Myocyte (in vitro differentiated cells): ENCODE measurements around the gene LGALS9B. TPM values are rescaled to one million over a fixed set of nuclear protein-coding genes. Genes with fewer than 3 reads are reported as not detected.
"Not testable (repeated sequence)": the region's sequence is repeated elsewhere in the genome, so short reads cannot be mapped to it uniquely, and the experiment has no call there.

Experiments
- DNase-seq: peaks from one replicate; pipeline ENCODE4 v3.0.0-alpha.2; 2012; ENCODE audit warnings: low read depth
- polyA plus RNA-seq: library from polyadenylated mRNA; unstranded; fragments of >200 nt; gene quantifications from one replicate; pipeline ENCODE4 v1.2.1, GENCODE V29; 2012; ENCODE audit warnings: missing spikeins
- total RNA-seq: library from RNA; depleted of rRNA; stranded (reverse); fragments of >200 nt; gene quantifications from 2 replicates; pipeline ENCODE4 v1.2.3, GENCODE V29; 2014

The LGALS9B gene
- not detected in 2 replicates for total RNA-seq
- not detected for polyA plus RNA-seq

DNA sequence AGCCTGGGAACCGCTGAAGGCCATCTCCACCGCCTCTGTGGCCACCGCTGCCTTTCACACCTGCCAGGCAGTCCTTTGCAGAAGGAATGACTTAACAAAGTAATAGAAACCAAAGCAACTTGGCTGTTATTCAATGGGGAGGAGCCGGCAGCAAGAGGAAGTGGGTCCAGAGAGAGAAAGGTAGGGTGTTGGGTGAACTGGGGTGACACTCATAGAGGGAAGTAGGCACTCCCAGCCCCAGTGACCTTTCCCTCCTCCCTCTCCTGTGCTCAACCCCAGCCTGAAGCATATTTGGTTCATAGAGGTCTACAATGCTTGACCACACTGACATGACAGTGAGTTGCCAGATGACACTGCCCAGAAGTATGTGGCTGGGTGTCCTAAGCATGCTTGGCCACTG lies at the start of gene LGALS9B:
Gene LGALS9B (minus strand): TSS at position 93 of the 400 bp plus-strand sequence. CDS start 69 bp downstream, at position 24.
- not testable (repeated sequence) for DNase-seq

DNA sequence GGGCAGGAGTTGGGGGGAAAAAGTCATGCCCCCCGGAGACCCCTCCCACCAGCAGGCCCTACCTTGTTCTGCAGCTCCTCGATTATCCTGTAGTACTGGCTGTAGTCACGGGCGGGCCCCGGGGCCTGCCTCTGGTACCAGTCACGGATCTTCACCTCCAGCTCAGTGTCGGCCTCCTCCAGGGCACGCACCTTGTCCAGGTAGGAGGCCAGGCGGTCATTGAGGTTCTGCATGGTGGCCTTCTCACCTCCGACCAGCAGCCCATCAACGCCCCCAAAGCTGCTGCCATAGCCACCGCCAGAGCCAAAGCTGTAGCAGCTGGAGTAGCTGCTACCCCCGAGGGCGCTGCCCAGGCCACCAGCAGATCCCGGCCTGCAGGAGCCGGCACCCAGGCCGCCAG lies 49.6 kb upstream of the LGALS9B start:
- not testable (repeated sequence) for DNase-seq

DNA sequence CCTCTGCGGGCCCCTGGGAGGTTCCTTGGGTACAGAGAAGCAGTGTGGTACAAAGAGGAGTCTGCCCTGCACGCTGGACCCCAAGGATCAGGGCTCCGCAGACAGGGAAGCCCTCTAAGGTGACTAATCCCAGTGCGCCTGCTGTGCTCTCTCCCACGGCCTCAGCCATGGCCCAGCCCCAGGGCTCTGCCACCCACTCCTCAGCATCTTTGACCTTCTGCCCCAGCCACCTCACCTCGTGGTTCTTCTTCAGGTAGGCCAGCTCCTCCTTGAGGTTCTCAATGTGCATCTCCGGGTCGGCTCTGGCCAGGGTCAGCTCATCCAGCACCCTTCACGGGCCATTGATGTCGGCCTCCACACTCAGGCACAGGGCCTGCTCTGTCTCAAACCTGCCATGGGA lies 47.8 kb upstream of the LGALS9B start:
- not testable (repeated sequence) for DNase-seq

DNA sequence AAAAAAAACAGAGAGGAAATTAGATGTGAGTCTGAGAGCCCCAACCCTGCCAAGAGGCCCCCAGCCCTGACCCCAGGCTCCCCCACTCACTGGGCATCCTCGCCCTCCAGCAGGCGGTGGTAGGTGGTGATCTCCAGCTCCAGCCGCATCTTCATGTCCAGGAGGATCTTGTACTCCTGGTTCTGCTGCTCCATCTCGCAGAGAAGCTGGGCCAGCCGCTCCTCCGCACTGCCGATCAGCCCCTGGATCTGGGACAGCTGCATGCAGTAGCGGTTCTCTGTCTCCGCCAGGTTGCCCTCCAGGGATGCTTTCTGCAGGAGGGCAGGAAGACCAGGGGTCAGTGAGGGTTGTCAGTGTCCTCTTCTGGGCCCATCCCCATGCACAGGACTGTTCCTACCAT lies 46.2 kb upstream of the LGALS9B start:
- DNase-seq: not testable (repeated sequence)

DNA sequence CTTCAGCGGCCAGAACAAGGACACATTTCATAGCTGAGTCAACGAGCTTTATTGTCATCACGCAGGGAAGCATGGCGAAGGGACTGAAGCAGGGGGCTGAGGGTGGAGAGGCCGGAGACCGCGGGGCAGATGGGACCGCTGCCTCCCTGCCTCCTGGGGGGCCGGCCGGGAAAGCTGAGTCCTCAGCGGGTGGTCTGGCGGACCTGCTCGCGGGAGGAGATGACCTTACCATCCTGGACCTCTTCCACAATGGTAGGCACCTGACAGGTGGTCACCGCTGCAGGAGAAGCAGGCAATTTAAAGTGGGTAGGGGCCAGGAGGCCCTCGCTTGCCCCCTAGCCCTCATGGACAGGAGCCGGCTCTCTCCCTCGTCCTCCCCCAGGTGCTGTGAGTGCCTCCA lies 45.0 kb upstream of the LGALS9B start:
- not testable (repeated sequence) for DNase-seq

DNA sequence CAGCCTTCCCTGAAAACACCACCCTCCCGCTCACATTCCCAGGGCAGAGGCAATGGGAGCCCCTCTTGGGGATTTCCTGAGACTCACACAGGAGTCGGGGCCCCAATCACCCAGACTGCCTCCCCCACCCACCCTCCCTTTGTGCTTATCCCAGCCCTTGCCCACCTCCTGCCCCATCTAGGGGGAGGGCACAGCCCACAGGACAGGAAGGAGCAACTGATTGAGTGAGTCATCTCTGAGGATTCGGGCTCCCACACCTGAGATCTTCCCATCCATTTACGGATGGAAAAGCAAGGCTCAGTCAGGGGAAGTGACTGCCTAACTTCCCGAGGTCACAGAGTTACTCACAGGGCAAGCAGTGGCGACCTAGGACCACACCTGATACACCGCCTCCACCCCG lies 44.4 kb upstream of the LGALS9B start:
- DNase-seq: not testable (repeated sequence)

DNA sequence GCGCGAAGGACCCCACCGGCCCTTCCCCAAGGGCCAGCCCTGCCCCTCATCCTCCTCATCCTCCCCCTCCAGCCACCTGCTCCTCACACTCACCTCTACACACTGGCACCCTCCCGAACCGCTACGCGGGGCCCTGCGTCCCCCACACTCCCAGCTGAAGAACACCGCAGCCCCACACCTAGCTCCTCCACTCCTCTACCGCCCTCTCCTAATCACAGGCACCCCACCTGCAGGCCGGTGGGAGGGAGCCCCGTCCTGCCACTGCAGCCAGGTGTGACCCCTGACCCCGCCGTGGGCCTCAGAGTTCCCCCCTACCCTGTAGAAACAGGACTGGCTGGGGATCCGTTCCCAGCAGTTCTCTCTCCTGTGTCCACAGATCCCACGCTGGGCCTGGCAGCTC lies 38.0 kb upstream of the LGALS9B start:
- DNase-seq: not testable (repeated sequence)

DNA sequence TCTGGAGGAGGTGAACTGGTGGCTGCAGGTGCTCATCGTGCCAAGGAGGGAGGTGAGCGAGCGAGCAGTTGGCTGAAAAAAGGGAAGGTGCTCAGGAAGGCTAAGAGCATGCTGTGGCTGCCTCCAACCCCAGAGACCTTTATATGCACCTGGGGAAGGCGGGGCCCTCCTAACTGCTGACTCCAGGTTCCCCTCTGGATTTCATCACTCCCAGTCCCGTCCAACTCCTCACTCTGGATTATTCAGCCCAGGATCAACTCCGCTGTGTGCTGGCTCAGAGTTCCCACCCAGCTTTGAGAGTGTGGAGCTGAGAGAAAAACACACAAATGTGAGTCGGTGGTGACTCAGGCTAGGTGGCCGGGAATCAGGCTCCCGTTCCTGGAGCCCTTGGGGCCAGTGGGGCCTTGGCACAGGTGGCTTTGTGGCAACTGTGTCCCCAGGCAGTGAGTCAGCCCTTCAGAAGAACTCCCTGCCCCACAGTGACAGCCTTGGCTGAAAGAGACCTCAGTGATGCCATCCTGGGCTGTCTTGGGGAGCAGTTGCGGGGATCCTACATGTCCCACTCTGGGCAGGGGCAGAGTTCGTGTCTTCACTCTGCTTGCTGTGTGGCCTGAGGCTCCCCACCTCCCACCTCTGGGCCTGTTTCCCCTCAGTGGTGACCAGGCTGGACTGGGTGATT lies 37.2 kb upstream of the LGALS9B start:
- DNase-seq: not testable (repeated sequence)

DNA sequence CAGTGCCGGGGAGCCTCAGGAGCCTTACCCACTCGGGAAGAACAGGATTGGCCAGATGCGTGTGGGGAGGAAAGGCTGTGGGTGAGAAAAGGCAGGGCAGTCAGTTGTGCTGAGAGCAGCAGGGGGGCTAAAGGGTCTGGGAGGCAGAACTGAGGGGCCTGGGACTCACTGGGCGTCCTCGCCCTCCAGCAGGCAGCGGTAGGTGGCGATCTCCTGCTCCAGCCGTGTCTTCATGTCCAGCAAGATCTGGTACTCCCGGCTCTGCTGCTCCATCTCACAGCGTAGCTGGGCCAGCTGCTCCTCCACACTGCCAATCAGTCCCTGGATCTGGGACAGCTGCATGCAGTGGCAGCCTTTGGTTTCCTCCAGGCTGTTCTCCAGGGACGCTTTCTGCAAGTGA lies 34.6 kb upstream of the LGALS9B start:
- DNase-seq: not testable (repeated sequence)

DNA sequence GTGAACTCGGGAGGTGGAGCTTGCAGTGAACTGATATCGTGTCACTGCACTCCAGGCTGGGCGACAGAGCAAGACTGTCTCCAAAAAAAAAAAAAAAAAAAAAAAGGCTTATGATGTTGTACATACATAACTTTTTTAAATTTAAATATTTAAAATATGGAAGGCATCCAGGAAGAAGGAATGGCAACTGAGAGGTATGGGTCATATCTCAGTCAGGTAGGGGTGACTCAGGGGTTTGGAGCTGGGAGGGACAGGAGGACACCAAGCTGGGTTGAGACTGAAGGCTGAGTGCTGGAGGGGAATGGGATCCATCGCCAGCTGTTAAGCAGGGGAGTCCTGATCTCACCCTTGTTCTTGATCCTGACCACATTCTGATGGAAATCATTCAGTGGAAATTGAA lies 33.0 kb upstream of the LGALS9B start:
- not testable (repeated sequence) for DNase-seq

DNA sequence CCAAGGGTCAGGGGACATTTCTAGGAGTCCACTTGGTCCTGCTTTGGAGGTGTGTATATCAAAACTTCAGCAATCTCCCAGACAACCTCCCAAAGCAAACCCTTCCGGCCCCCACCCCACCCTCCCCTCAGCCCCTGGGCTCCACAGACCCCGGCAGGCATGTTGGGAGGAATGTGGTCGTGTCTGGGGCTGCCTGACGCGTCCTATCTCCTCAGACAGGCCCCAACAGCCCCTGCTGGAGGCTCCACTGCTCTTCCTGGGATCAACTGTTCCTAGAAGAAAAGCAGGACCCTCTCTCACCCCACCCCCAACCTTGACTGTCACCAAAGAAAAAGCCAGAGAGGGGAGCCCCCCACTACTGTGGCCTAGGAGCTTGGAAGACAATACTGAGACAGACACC lies 28.1 kb upstream of the LGALS9B start:
- not testable (repeated sequence) for DNase-seq

DNA sequence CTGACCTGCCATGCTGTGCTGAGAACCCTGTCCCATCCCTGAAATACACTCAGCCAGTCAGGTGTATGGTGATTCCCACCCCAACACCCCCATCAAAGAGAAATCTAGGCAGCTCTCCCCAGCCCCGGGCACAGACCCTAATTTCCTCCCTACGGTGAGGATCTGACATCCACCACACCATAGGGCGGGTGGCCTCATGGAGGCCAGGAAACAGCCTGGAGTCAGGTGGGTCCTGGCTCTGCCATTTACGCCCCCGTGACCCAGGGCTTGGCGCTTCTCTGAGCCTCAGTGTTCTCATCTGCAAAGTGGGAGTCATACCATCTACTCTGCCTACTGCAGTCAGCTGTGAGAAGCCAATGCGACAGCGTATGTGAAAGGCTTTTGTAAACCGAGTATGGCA lies 27.4 kb upstream of the LGALS9B start:
- DNase-seq: not testable (repeated sequence)

DNA sequence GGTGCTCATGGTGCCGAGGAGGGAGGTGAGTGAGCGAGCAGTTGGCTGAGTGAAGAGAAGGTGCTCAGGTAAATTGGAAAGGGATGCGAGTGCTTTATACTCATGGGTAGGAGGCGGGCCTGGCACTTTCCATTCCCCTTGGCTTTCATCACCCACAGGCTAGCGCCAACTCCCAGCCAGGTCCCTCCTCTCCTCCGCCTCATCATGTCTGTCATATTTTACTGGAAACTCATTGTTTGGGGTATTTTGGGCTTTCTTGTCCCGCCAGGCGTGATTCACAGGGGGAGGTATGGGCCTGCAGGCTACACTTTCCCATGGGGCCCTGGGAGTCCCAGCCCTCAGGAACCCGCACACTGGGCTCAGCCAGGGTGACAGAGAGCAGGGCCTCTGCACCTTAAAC lies 26.8 kb upstream of the LGALS9B start:
- DNase-seq: not testable (repeated sequence)

DNA sequence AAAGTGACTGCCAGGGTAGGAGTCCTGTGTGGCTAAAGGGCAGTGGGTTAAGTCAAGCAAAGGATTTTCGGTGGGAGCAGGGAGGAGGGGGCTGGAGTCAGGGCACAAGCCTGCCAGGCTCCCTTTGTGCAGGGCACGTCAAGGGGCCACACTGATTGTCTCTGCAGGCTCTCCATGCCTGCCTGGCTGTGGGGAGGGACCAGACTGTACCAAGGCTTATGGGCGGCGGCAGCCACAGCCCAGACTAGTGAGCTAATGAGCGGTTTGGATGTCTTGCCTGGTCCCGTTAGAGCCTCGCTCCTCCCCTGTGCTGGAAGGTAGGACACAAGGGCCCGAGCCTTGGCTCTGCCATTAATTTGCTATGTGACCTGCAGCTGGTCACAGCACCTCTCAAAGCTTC lies 25.6 kb upstream of the LGALS9B start:
- DNase-seq: not testable (repeated sequence)

DNA sequence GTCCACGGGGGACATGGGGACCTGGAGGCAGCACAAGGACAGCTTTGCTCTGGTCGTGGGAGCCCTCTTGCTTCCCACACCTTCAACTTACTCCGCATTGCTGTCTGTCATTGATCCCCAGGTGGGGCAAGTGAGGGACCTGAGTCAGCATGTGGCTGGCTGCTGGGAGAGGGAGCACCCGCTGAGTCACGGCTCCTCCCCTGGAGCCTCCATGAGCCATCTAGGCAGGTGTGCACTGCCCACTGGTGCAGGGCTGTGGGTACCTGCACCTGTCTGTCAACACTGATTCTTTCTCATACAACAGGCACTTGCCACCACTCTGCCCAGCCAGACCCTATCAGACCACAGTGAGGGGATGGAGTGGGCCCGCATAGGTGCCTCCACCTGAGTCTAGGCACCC lies 24.8 kb upstream of the LGALS9B start:
- not testable (repeated sequence) for DNase-seq

DNA sequence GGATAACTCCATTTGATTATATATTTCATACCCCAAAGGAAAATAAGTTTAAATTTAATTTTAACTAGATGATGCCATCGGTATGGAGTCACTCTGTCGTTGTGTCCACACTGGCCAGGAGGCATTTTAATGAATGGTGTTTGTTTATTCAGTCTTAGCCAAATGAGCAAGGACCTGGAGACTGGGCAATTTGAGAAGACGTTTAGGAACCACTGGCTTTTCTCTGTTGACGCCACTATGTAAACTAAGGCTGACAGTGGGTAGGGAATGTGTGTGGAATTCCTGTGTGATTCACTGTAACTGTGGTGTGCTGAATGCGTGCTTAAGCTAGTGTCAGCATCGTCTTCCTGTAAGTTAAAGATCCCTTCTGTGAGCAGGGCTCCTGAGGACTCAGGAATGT lies 17.6 kb upstream of the LGALS9B start:
- peak; percentile 12 for DNase-seq

DNA sequence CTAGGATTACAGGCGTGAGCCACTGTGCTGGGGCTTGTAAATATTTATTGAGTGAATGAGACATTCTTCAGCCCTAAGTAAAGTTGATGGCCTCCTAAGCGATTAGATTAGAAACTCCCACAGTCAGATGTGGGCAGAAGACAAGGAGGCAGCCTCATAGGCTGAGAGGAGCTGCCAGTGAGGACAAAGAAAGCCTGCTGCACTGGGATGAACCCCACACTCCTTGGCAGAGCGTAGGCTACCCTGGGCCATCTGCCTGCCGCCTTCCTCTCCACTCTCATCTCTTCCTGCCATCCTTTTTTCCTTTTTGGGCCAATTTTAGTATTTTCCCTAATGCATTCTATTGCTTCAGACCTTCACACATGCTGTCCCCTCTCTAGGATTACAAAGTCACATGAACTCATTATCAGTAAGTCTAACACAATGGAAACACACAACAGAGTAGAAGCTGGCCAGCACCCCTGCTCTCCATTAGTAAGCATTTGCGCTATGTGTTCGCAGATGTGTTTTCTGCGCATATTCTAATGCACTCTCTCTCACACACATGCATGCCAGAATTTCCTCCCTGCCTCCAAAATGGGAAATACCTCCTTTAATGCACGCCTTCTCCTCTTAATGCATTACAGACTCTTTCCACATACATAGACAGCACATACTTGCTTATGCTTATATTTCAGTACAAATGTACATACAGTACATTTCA lies 12.7 kb upstream of the LGALS9B start:
- not testable (repeated sequence) for DNase-seq

DNA sequence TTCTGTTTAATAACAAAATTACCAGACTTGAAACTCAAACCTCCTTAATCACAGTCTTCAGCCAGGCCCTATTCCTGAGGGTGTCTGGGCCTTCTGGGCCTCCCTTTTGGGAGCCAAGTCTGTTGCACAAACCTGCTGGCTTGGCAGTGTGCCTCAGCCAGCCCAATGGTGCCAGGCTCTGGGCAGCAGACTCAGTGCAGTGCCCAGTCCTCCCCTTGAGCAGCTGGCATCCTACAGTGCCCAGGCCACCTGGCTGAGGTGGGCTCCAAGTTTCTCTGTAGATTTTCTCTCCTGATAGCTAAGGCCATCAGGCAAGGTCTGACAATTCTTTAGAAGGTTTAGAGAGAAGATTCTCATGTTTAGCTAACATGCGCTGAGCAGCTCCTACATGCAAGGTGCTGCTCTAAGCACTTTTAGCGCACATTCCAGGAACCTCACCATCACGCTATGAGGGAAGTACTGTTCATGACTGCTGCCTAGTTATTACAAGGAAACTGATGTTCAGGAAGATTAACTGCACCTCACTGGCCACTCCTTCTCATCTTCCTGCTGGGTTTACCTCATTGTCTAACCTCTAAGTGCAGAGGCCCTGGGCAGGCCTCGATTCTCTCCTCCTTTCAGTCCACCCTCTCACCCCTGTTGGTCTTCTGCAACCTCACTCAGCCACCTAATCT lies 10.2 kb upstream of the LGALS9B start:
- not testable (repeated sequence) for DNase-seq

DNA sequence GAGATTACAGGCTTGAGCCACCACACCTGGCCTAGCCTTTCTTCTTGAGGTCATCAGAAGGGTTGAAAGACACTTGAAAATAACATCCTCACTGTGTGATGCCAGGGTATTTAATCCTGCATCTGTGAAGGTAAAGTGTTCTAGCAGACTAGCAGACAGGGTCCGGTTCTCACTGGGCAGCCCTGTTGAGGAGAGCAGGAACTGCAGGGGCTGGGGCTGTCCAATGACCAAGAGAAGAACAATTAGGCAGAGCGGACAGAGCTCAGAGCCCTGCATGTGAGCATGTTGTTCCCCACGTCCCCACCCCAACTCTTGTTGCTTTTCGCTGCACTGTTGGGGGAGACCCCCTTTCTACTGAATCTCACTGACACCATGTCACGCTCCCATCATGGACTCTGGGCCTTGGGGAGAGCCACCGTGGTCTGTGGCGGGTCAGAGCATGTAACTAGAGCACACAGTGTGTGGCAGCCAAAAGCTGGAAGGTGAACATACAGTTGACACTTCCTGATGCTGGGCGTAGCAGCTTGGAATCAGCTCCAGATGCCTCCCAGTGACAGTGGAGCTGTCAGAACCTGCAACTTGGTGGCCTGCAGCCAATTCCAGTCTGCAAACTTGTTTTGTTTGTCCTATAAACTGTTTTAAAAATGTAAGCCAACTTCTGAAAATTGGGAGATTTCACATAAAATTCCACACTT lies 7.9 kb upstream of the LGALS9B start:
- not testable (repeated sequence) for DNase-seq

DNA sequence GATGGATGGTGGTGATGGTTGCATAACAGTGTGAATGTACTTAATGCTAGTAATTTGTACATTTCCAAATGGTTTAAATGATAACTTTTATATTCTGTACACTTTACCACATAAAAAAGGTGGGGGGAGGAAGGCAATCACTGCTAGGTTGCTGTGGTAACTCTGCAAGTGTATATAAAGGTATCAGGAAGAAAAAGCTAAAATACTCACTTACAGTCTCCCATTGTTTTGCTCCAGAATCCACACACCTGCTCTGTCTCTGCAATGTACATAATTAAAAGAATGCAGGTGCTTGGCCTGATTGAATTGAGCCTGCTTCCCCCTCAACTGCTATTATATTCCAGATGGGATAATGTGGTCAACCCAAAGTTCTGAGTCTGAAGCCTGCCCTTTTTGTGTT lies 6.7 kb upstream of the LGALS9B start:
- not testable (repeated sequence) for DNase-seq

DNA sequence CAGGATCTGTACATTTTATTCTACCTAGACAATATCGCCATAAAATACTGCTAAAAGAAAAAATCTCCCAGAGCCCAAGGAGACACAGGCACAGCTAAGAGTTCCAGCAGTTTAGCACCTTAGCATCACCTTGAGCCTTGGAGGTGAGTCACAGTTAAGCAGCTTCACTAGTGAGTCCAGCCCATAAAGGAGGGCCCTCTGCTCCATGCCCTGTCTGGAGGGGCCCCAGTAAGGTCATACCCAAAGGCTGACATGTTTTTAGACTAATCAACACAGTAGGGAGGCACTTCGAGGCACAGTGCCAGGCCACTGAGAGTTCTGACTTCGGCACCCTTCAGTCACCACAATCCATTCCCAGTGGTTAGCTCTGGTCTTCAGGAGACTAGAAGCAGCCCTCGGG lies 2.6 kb upstream of the LGALS9B start:
- DNase-seq: not testable (repeated sequence)
